ENCODE results near the gene PROCR. TPM values are rescaled to one million over a fixed set of nuclear protein-coding genes. Genes with fewer than 3 reads are reported as not detected.

The PROCR gene
- 35.9 and 38.0 TPM in 2 replicates for total RNA-seq

DNA sequence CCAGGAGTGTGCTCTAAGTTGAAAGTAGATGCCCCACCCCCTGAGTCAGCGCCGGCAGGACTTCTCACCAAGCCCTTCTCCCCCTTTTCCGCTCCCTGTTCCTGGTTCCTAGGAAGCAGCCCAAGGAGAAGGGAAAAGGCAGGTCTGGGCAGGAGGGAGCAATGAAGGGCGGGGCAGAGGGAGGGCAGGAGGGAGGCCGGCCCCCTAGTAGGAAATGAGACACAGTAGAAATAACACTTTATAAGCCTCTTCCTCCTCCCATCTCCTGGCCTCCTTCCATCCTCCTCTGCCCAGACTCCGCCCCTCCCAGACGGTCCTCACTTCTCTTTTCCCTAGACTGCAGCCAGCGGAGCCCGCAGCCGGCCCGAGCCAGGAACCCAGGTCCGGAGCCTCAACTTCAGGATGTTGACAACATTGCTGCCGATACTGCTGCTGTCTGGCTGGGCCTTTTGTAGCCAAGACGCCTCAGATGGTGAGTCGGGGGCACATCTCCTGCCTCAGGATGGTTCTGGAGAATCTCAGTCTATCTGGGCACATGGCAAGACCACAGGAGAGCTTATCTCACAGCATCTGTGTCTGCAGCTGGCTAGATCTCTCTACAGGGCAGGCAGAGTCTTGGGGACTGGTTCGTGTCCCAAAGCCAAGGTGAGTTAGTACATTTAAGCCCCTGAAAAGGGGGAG lies at the start of gene PROCR:
TSS of gene PROCR (plus strand) at position 320 of the 681 bp plus-strand sequence. CDS start at position 403, 83 bp downstream.
- peak within 1 kb of the TSS; percentile 10 for H3K27ac ChIP-seq (ENCODE audit: low read depth, low read length)
- H3K4me2 ChIP-seq (ENCODE audit: insufficient read depth, low read length), result peak within 1 kb of the TSS; percentile 74
- peaks cover 13% of the 10 kb centered on the region for H3K4me1 ChIP-seq (ENCODE audit: insufficient read depth, low read length)
- no peaks in the 10 kb centered on the region for H4K20me1 ChIP-seq (ENCODE audit: insufficient read depth, low read length)
- H2AFZ ChIP-seq (ENCODE audit: low read length), result peak within 1 kb of the TSS; percentile 61
- H3K4me3 ChIP-seq (ENCODE audit: insufficient read depth, low read length), result peak within 1 kb of the TSS; percentile 63
- DNase-seq (ENCODE audit: insufficient read length, low spot score, missing footprints), result peak; percentile 98
- peaks cover 7% of the 10 kb centered on the region for H3K36me3 ChIP-seq (ENCODE audit: insufficient read depth, low read length)
- no peaks in the 10 kb centered on the region for H3K27me3 ChIP-seq (ENCODE audit: insufficient read depth, low read length)
- TF ChIP-seq, protein P1, sequence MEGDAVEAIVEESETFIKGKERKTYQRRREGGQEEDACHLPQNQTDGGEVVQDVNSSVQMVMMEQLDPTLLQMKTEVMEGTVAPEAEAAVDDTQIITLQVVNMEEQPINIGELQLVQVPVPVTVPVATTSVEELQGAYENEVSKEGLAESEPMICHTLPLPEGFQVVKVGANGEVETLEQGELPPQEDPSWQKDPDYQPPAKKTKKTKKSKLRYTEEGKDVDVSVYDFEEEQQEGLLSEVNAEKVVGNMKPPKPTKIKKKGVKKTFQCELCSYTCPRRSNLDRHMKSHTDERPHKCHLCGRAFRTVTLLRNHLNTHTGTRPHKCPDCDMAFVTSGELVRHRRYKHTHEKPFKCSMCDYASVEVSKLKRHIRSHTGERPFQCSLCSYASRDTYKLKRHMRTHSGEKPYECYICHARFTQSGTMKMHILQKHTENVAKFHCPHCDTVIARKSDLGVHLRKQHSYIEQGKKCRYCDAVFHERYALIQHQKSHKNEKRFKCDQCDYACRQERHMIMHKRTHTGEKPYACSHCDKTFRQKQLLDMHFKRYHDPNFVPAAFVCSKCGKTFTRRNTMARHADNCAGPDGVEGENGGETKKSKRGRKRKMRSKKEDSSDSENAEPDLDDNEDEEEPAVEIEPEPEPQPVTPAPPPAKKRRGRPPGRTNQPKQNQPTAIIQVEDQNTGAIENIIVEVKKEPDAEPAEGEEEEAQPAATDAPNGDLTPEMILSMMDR (IDR thresholded peaks at IDR 0.05; ENCODE audit: extremely low read depth, low read depth, low read length), result no peak
- H3K9me3 ChIP-seq (ENCODE audit: low read depth, low read length), result no peaks in the 10 kb centered on the region
- H3K79me2 ChIP-seq (ENCODE audit: insufficient read depth, low read length), result no peaks in the 10 kb centered on the region

DNA sequence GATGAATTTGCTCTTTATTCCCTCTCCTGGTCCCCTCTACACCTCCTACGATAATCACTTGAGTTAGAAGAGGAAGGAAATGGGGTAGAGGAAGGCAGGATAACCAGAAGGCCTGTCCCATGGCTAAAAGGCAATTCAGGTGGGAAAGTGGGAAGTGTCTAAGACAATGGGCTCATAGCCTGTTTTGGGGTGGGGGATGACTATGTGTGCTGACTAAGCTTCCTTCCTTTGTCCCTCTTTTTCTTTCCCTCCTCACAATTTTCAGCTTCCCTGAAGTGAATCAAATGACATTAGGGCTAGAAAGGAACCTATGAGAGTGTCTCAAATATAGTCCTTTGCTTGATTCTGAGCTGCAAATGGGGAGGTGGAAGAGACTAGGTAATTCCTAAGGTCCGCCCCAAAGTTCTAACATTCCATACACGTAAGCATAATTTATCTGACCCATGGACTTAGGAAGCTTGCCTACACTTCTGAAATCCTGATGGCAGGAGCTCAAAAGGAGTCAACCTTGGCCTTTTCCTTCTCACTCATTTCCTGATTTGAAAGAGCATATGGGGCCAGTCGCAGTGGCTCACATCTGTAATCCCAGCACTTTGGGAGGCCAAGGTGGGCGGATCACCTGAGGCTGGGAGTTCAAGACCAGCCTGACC lies 49.0 kb upstream of the PROCR start:
- Histone ChIP-seq H3K4me1 (ENCODE audit: insufficient read depth, low read length) (peaks cover 10% of the 10 kb centered on the region), H2AFZ (ENCODE audit: low read length) (no peak overlapping the region), H4K20me1 (ENCODE audit: insufficient read depth, low read length) (no peaks in the 10 kb centered on the region), H3K9me3 (ENCODE audit: low read depth, low read length) (no peaks in the 10 kb centered on the region), H3K79me2 (ENCODE audit: insufficient read depth, low read length) (no peaks in the 10 kb centered on the region), H3K4me2 (ENCODE audit: insufficient read depth, low read length) (no peak overlapping the region), H3K27me3 (ENCODE audit: insufficient read depth, low read length) (no peaks in the 10 kb centered on the region), H3K27ac (ENCODE audit: low read depth, low read length) (no peak overlapping the region), H3K36me3 (ENCODE audit: insufficient read depth, low read length) (peaks cover 56% of the 10 kb centered on the region), H3K4me3 (ENCODE audit: insufficient read depth, low read length) (no peak overlapping the region)
- DNase-seq (ENCODE audit: insufficient read length, low spot score, missing footprints), result no peak
- TF ChIP-seq, protein P1 (IDR thresholded peaks at IDR 0.05; ENCODE audit: extremely low read depth, low read depth, low read length), result no peak

DNA sequence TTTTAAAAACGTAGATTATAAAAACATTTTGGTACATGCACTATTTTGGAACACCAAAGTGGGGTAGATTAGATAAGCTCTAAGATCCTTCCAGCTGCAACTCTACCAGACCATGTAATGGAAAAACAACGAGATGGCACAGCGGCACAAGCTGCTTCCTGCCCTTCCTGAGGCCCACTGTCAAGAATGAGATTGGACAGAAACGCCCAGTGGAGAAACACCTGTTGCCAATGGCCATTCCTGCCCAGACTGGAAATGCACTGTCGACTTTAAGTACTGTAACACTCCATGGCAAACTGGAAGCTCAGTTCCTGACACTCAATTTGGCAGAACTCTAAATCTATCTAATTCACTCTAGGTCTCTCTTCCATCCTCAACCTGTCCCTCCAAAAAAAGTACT lies 46.1 kb upstream of the PROCR start:
- H2AFZ ChIP-seq (ENCODE audit: low read length), result no peak overlapping the region

More for the DNA sequence above, 46.1 kb upstream of the PROCR start:
- Histone ChIP-seq H3K27ac (ENCODE audit: low read depth, low read length) (no peak overlapping the region), H3K4me3 (ENCODE audit: insufficient read depth, low read length) (no peak overlapping the region), H3K27me3 (ENCODE audit: insufficient read depth, low read length) (no peaks in the 10 kb centered on the region), H4K20me1 (ENCODE audit: insufficient read depth, low read length) (no peaks in the 10 kb centered on the region), H3K9me3 (ENCODE audit: low read depth, low read length) (no peaks in the 10 kb centered on the region), H3K4me2 (ENCODE audit: insufficient read depth, low read length) (no peak overlapping the region), H3K4me1 (ENCODE audit: insufficient read depth, low read length) (peaks cover 5% of the 10 kb centered on the region), H3K36me3 (ENCODE audit: insufficient read depth, low read length) (peaks cover 44% of the 10 kb centered on the region), H3K79me2 (ENCODE audit: insufficient read depth, low read length) (no peaks in the 10 kb centered on the region)
- TF ChIP-seq, protein P1 (IDR thresholded peaks at IDR 0.05; ENCODE audit: extremely low read depth, low read depth, low read length), result no peak
- no peak for DNase-seq (ENCODE audit: insufficient read length, low spot score, missing footprints)

Data from osteoblast (primary cell).